ENCODE data around the gene ROPN1L. TPM values are rescaled to one million over a fixed set of nuclear protein-coding genes. Genes with fewer than 3 reads are reported as not detected.

The ROPN1L gene
- polyA plus RNA-seq, 3 donors = 1.5 to 2.1 (median 1.9) TPM

DNA sequence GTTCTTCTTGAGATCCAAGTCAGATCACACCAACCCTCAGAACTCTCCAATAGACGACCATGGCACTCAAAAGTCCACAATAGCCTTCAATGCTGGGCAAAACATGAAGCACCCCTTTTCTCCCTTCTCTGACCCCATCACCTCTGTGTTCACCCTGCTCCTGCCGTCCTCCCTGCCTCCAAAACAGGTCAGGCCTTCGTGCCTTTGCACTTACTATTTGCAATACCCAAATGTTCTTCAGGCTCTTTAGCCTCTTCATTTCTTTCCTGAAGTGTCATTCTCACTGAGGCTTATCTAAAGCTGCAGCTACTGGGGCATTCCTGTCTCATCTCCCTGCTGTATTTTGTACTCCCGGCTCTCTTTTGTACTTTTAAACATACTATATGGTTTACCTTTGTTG lies 2.0 kb upstream of the ROPN1L start:
- no peaks in the 10 kb centered on the region for H3K9me3 ChIP-seq (replicated peaks in 1 of 2; ENCODE audit: control insufficient read depth in 1 of 2, insufficient read depth in 1 of 2, low read length in 2 of 2)
- peaks cover 5 to 6% of the 10 kb centered on the region in 2 donors for H3K36me3 ChIP-seq (replicated peaks in 1 of 2; ENCODE audit: control insufficient read depth in 1 of 2, insufficient read depth in 2 of 2, low read length in 2 of 2)
- Mint-ChIP-seq H3K4me1 (peaks cover 43% of the 10 kb centered on the region), H3K27ac (peak overlapping the region in 1 of 7 donors; percentile 18), H3K36me3 (peaks cover 7 to 26% of the 10 kb centered on the region in 2 donors), H3K9me3 (no peaks in the 10 kb centered on the region), H3K27me3 (ENCODE audit: low read depth in 3 of 3) (peaks cover 0 to 3% (median 0%) of the 10 kb centered on the region in 3 donors), H3K4me3 (no peak overlapping the region)
- H3K9ac ChIP-seq (ENCODE audit: insufficient read depth, low read length, poor library complexity, severe bottlenecking) = no peak overlapping the region
- H3K79me2 ChIP-seq (ENCODE audit: insufficient read depth, low read length) = no peaks in the 10 kb centered on the region
- 78% methylated on average over 3 of the region's 4 CpGs for WGBS (ENCODE audit: insufficient coverage)
- TF ChIP-seq, protein P1, sequence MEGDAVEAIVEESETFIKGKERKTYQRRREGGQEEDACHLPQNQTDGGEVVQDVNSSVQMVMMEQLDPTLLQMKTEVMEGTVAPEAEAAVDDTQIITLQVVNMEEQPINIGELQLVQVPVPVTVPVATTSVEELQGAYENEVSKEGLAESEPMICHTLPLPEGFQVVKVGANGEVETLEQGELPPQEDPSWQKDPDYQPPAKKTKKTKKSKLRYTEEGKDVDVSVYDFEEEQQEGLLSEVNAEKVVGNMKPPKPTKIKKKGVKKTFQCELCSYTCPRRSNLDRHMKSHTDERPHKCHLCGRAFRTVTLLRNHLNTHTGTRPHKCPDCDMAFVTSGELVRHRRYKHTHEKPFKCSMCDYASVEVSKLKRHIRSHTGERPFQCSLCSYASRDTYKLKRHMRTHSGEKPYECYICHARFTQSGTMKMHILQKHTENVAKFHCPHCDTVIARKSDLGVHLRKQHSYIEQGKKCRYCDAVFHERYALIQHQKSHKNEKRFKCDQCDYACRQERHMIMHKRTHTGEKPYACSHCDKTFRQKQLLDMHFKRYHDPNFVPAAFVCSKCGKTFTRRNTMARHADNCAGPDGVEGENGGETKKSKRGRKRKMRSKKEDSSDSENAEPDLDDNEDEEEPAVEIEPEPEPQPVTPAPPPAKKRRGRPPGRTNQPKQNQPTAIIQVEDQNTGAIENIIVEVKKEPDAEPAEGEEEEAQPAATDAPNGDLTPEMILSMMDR (IDR thresholded peaks at IDR 0.05) = no peak
- H3K4me2 ChIP-seq (replicated peaks; ENCODE audit: extremely low read depth, low read length, poor library complexity, severe bottlenecking) = no peak overlapping the region
- peaks cover 40 to 57% of the 10 kb centered on the region in 2 donors for H3K4me1 ChIP-seq (ENCODE audit: control insufficient read depth in 1 of 2, insufficient read depth in 2 of 2, low read length in 2 of 2)
- intact Hi-C loops (cut with micrococcal nuclease) = loop anchor here in 1 of 2 donors (5.0 kb wide), 1 partner anchor 87 kb away; the partner anchor contains the start of gene MARCHF6
- DNase-seq = no peak
- no peaks in the 10 kb centered on the region for H3K27me3 ChIP-seq (ENCODE audit: control insufficient read depth in 2 of 2, insufficient read depth in 2 of 2, low read length in 2 of 2)
- no peak overlapping the region for H2AFZ ChIP-seq (ENCODE audit: insufficient read depth, low read depth, low read length, poor library complexity, severe bottlenecking)
- H4K20me1 ChIP-seq (ENCODE audit: insufficient read depth, low read length) = peaks cover 5% of the 10 kb centered on the region
- no peak overlapping the region for H3K4me3 ChIP-seq (replicated peaks in 1 of 3; ENCODE audit: low read depth in 2 of 3, low read length in 3 of 3)
- no peak overlapping the region for H3K27ac ChIP-seq (ENCODE audit: low read depth in 1 of 2, low read length in 2 of 2)

DNA sequence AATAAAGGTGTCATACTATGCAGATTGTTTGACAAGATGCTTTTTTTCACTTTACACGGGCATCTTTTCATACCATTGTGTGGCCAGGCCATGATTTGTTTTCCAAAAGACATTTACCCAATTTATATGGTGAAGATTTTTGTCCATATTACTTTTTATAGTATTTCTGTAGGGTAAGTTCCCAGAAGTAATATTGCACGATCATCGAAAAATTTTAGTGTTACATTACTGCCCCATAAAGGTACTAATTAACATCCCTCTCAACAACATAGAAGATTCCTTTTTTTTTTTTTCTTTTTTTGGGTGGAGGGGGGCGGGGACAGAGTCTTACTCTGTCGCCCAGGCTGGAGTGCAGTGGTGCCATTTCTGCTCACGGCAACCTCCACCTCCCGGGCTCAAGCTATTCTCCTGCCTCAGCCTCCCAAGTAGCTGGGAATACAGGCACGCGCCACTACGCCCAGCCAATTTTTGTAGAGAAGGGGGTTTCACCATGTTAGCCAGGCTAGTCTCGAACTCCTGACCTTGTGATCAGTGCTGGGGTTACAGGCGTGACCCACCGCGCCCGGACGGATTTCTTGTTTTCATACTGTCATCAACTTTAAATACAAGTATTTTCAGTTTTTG lies 1.2 kb upstream of the ROPN1L start:
- 89% methylated on average over 5 of the region's 16 CpGs for WGBS (ENCODE audit: insufficient coverage)
- peaks cover 50% of the 10 kb centered on the region for H3K4me1 Mint-ChIP-seq
- H3K27me3 Mint-ChIP-seq (ENCODE audit: low read depth in 3 of 3) = peaks cover 0 to 3% (median 0%) of the 10 kb centered on the region in 3 donors
- peak overlapping the region in 1 of 7 donors; percentile 13 for H3K27ac Mint-ChIP-seq
- Histone ChIP-seq H4K20me1 (ENCODE audit: insufficient read depth, low read length) (peaks cover 5% of the 10 kb centered on the region), H2AFZ (ENCODE audit: insufficient read depth, low read depth, low read length, poor library complexity, severe bottlenecking) (no peak overlapping the region), H3K9ac (ENCODE audit: insufficient read depth, low read length, poor library complexity, severe bottlenecking) (no peak overlapping the region), H3K27me3 (ENCODE audit: control insufficient read depth in 2 of 2, insufficient read depth in 2 of 2, low read length in 2 of 2) (no peaks in the 10 kb centered on the region), H3K36me3 (replicated peaks in 1 of 2; ENCODE audit: control insufficient read depth in 1 of 2, insufficient read depth in 2 of 2, low read length in 2 of 2) (no peaks in the 10 kb centered on the region), H3K4me2 (replicated peaks; ENCODE audit: extremely low read depth, low read length, poor library complexity, severe bottlenecking) (peak overlapping the region; percentile 98), H3K27ac (ENCODE audit: low read depth in 1 of 2, low read length in 2 of 2) (no peak overlapping the region), H3K4me1 (ENCODE audit: control insufficient read depth in 1 of 2, insufficient read depth in 2 of 2, low read length in 2 of 2) (peaks cover 48 to 65% of the 10 kb centered on the region in 2 donors), H3K9me3 (replicated peaks in 1 of 2; ENCODE audit: control insufficient read depth in 1 of 2, insufficient read depth in 1 of 2, low read length in 2 of 2) (no peaks in the 10 kb centered on the region), H3K79me2 (ENCODE audit: insufficient read depth, low read length) (no peaks in the 10 kb centered on the region), H3K4me3 (replicated peaks in 1 of 3; ENCODE audit: low read depth in 2 of 3, low read length in 3 of 3) (peak overlapping the region in 1 of 3 experiments; percentile 87)
- TF ChIP-seq, protein P1 (IDR thresholded peaks at IDR 0.05) = no peak
- H3K4me3 Mint-ChIP-seq = peak overlapping the region; percentile 24 to 92
- DNase-seq = no peak
- H3K36me3 Mint-ChIP-seq = peaks cover 3 to 21% of the 10 kb centered on the region in 2 donors
- H3K9me3 Mint-ChIP-seq = no peaks in the 10 kb centered on the region
- intact Hi-C loops (cut with micrococcal nuclease) = loop anchor here in 1 of 2 donors (5.0 kb wide), 1 partner anchor 88 kb away; the partner anchor contains the start of gene MARCHF6

Measured in CD14-positive monocyte (primary cell).